Activated CD8-positive, alpha-beta memory T cell treated with anti-CD3 and anti-CD28 coated beads for 1 hour (primary cell): ENCODE data around the gene TUT4.

ENCODE experiments used
- DNase-seq, 2 donors: peaks; one replicate each; pipeline ENCODE4 v3.0.0-alpha.2; 2020; ENCODE audit warnings: low read depth in 1 of 2; ENCODE audit errors: extremely low read depth in 1 of 2

The TUT4 gene

GRCh38 chr1:52572387-52572786 is 19.5 kb upstream of the TUT4 start:
- no peak for DNase-seq

DNA sequence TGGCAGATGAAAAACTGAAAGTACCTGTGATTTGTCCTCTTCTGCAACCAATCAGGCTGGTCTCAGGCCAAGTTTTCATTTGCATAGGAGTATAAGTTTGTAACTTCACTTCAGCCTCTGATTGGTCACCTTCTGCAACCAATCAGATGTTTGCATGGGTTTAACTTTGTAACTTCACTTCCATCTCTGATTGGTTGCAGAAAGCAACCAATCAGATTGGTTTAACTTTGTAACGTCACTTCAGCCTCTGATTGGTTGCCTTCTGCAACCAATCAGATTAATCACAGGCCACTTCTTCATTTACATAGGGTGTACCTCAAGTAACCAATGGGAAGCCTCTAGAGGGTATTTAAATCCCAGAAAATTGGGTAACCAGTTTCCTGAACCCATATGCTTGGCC is 18.9 kb upstream of the TUT4 start:
- DNase-seq, result no peak

GRCh38 chr1:52569449-52570210 is 16.7 kb upstream of the TUT4 start:
- no peak for DNase-seq

DNA sequence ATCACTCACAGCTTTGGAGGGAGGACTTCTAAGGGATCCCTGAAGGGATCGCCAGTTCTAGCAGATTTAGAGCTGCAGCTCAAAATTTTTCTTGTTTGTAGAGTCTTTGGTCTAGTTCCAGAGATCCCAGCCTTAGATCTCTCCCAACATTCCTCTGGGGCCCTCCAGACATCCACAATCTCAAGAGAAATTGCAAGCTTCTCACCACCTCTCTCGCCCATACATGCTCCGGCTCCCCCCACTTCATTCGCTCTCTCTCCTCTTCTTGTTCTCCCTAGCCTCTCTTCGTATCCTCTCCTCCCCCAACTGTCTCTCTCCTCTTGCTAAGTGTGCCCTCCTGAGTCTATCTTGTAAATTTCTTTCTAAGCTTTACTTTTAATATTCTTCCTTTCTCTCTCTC is 15.1 kb upstream of the TUT4 start:
- DNase-seq, result no peak

DNA sequence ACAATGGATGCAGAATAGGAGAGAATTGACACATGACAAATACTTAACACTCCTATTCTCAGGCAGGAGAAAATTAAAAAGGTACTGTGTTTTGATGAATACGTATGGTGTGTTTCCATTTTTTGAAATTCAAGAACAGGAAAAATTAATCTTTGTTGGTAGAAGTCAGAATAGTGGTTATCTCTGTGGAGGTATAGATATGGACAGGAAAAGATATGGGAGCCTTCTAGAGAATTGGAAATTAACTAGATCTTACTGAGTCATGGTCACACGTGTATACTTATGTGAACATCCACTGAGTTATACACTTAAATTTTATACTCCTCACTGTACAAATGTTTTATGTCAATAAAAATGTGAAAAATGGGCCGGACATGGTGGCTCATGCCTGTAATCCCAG is 9.9 kb upstream of the TUT4 start:
- DNase-seq, result no peak

DNA sequence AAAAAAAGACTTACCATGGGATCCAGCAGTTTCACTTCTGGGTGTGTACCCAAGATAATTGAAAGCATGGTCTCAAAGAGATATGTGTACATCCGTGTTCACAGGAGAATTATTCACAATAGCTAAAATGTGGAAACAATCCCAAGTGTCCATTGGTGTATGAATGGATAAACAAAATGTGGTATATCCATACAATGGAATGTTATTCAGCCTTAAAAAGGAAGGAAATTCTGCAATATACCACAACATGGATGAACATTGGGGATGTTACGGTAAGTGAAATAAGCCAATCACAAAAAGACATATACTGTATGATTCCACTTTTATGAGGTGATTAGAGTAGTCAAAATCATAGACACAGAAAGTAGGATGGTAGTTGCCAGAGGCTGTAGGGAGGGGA is 7.0 kb upstream of the TUT4 start:
- no peak for DNase-seq

DNA sequence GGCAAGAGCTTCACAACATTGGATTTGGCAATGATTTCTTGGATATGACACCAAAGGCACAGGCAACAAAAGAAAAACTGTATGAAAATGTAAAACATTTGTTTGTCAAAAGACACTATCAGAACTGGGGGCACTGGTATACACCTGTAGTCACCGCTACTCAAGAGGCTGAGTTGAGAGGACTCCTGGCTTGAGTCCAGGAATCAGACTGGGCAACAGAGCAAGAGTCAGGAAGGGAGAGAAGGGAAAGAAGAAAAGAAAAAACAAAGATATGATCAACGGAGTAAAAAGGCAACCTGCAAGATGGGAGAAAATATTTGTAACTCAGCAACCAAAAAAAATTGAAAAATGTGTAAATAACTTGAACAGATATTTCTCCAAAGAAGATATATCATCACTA is 6.0 kb upstream of the TUT4 start:
- DNase-seq, result no peak

- DNase-seq, result no peak
These were observed 3.9 kb upstream of the TUT4 start for GRCh38 chr1:52556641-52557360.

GRCh38 chr1:52554756-52555155 is 1.9 kb upstream of the TUT4 start:
- DNase-seq, result no peak

- no peak for DNase-seq
These were observed 1.4 kb upstream of the TUT4 start for GRCh38 chr1:52554267-52554640.

GRCh38 chr1:52553362-52554266 is 722 bp upstream of the TUT4 start:
- peak; percentile 77 to 86 for DNase-seq

GRCh38 chr1:52552236-52552504 is 722 bp downstream of the TUT4 start:
- peak; percentile 46 to 57 for DNase-seq

- peak in 1 of 2 donors; percentile 3 for DNase-seq
These were observed 1.2 kb downstream of the TUT4 start for GRCh38 chr1:52551507-52552235.

- no peak for DNase-seq
These were observed 2.4 kb downstream of the TUT4 start for GRCh38 chr1:52550447-52550846.

DNA sequence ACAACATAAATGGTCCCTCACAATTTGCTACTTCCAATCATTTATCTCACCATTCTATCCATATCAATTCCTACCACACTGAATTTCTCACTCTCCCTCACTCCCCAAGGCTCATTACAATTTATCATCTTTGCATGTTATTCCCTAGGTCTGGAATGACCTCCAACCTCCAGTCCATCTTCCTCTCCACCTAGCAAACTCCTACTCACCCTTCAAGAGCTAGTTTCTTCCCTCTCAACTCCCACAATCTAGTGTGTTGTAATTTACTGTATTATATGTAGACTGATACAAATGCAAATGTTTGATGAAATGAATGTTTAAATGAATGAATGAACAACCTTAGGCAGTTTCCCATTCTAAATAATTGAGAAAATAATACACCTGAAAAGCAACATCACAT is 3.6 kb downstream of the TUT4 start:
- DNase-seq, result no peak

- no peak for DNase-seq
These were observed 6.0 kb downstream of the TUT4 start for GRCh38 chr1:52546852-52547251.

GRCh38 chr1:52544665-52545525 is 8.0 kb downstream of the TUT4 start:
- no peak for DNase-seq

- DNase-seq, result no peak
These were observed 10.7 kb downstream of the TUT4 start for GRCh38 chr1:52542085-52542688.

GRCh38 chr1:52534928-52535764 is 17.7 kb downstream of the TUT4 start:
- no peak for DNase-seq
